ENCODE data around the gene CDC42SE2.

DNA sequence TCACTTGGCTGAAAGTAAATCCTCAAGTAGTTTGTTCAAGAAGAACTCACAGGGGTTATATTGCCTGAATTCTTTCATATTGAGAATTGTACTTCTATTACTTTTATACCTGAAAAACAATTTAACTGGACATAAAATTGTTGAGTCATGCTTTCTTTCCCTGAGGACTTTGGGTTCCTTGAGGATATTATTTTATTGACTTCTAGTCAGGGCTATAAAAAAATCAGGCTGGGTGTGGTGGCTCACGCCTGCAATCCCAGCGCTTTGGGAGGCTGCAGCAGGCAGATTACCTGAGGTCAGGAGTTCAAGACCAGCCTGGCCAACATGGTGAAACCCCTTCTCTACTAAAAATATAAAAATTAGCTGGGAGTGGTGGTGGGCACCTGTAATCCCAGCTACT lies 17.9 kb upstream of the CDC42SE2 start:
- TF ChIP-seq, protein P1, sequence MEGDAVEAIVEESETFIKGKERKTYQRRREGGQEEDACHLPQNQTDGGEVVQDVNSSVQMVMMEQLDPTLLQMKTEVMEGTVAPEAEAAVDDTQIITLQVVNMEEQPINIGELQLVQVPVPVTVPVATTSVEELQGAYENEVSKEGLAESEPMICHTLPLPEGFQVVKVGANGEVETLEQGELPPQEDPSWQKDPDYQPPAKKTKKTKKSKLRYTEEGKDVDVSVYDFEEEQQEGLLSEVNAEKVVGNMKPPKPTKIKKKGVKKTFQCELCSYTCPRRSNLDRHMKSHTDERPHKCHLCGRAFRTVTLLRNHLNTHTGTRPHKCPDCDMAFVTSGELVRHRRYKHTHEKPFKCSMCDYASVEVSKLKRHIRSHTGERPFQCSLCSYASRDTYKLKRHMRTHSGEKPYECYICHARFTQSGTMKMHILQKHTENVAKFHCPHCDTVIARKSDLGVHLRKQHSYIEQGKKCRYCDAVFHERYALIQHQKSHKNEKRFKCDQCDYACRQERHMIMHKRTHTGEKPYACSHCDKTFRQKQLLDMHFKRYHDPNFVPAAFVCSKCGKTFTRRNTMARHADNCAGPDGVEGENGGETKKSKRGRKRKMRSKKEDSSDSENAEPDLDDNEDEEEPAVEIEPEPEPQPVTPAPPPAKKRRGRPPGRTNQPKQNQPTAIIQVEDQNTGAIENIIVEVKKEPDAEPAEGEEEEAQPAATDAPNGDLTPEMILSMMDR (IDR thresholded peaks at IDR 0.05 in 4 of 5, conservative IDR thresholded peaks at IDR 0.05 in 1 of 5) = no peak
- no peak for TF ChIP-seq POLR2A (IDR thresholded peaks at IDR 0.05)
